Upper lobe of left lung (tissue), 6 donors: ENCODE measurements around the gene KCNQ1OT1. TPM values are rescaled to one million over a fixed set of nuclear protein-coding genes. Genes with fewer than 3 reads are reported as not detected.

Source experiments
- ATAC-seq, 2 donors: fragments of 200-7000 bp; cut with Tn5 transposase; one replicate each; pipeline ENCODE4 v1.9.1; 2022; ENCODE audit warnings: mild to moderate bottlenecking in 2 of 2, moderate library complexity in 2 of 2; ENCODE audit not compliant: low FRiP score in 2 of 2
- DNase-seq, 2 donors: peaks; one replicate each; pipeline ENCODE4 v3.0.0-alpha.2; 2019 to 2020
- H3K27ac ChIP-seq, 4 donors: fragments of 200-600 bp; sonication (generic); one replicate each; pipeline ENCODE4 v1.5.1; 2016 to 2019
- H3K27me3 ChIP-seq, 4 donors: fragments of 200-600 bp; sonication (generic); one replicate each; pipeline ENCODE4 v1.5.1; 2017 to 2019
- H3K36me3 ChIP-seq, 4 donors: fragments of 200-600 bp; sonication (generic); one replicate each; pipeline ENCODE4 v1.5.1; 2016 to 2019
- H3K4me1 ChIP-seq, 4 donors: fragments of 200-600 bp; sonication (generic); one replicate each; pipeline ENCODE4 v1.5.1; 2018 to 2019
- H3K4me3 ChIP-seq, 4 donors: fragments of 200-600 bp; sonication (generic); one replicate each; pipeline ENCODE4 v1.5.1; 2017 to 2019; ENCODE audit warnings: mild to moderate bottlenecking in 2 of 4, moderate library complexity in 1 of 4
- H3K9me3 ChIP-seq, 4 donors: fragments of 200-600 bp; sonication (generic); one replicate each; pipeline ENCODE4 v1.5.1; 2018 to 2019
- EP300 ChIP-seq, 4 donors: sonication (generic); formaldehyde crosslinking; IDR thresholded peaks; one replicate each; pipeline ENCODE4 v1.5.1; 2017; ENCODE audit warnings: antibody characterized with exemption in 4 of 4, control low read depth in 2 of 4
- POLR2A ChIP-seq, 4 donors: fragments of 450-650 bp; IDR thresholded peaks; one replicate each; pipeline ENCODE4 v1.5.1; 2016 to 2017; ENCODE audit warnings: antibody characterized with exemption in 4 of 4, mild to moderate bottlenecking in 2 of 4
- POLR2AphosphoS5 ChIP-seq, 2 donors: sonication (generic); formaldehyde crosslinking; IDR thresholded peaks; one replicate each; pipeline ENCODE4 v1.5.1; 2017; ENCODE audit warnings: antibody characterized with exemption in 2 of 2
- WGBS, 2 donors: methylation state at CpG; one replicate each; pipeline ENCODE4 v1.1.5; 2017 to 2018; 5-methylcytosine and 5-hydroxymethylcytosine counted together
- total RNA-seq, 6 donors: library from RNA; depleted of rRNA in 4 of 6; stranded (reverse); fragments of >200 nt in 4 of 6; gene quantifications; one replicate each; pipeline versions ENCODE4 v1.1.0 to v1.2.1, GENCODE V29; 2016 to 2021
- TF ChIP-seq, protein P1 (sequence below), 6 experiments: fragments of 450-650 bp in 4 of 6; fragments of 200-600 bp in 2 of 6; sonication (generic) in 2 of 6; IDR thresholded peaks; one replicate each; pipeline ENCODE4 v1.5.1; 2016 to 2019; ENCODE audit warnings: antibody characterized with exemption in 6 of 6
- donor health status: DM: no; HTN: no; CAD: no; lungs with moderate emphysema.
- donor health status: DM: no; HTN: yes; CAD: no; lungs with severe emphysema.

KCNQ1OT1 gene
- total RNA-seq, 6 donors from 2014 or later, result 1.1 to 6.3 (median 4.1) TPM

DNA sequence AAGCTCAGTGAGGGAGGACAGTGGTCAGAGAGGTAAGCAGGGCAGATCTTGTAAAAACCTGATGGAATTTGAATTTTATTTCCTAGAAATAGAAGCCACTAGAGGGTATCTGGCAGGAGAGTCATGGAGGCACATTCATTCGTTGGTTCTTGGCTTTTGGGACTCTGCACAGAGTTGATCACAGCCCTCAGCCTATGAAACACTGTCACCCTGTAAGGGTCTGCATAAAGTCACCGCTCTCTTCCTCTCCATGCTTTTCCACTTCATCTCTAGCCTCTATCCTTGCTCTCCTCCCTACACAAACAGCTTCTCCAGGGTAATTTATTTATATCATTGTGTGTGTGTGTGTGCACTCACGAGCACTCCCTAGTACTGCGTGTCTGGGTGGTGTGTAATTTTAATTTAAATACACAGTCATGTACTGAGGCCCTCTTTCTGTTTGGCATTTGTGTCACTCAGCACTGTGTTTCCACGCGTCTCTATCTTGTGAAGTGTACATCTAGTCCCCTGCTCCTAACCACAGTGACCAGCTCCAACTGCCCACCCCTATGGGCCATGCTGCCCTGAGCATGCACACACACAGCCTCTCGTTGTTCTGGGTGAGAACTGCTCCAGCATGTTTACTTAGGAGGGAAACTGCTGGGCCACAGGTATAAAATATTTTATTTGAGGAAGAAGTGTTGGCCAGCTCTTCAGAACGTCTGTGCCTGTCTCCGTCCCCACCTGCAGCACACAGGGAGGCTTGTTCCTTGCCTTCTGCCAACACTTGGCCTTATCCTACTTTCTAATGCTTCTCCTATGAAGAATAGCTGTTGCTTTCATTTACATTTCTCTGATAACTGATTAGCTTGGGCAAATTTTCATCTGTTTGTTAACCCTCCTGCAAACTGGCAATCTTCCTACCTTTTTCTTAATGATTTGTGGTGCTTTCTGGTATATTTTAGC is 4.5 kb downstream of the KCNQ1OT1 start:
- no peaks in the 10 kb centered on the region for H3K27me3 ChIP-seq
- DNase-seq (no peak), ATAC-seq (no peak)
- H3K27ac ChIP-seq, result no peak overlapping the region
- H3K4me1 ChIP-seq, result peaks cover 12 to 30% (median 24%) of the 10 kb centered on the region in 4 donors
- no peaks in the 10 kb centered on the region for H3K36me3 ChIP-seq
- TF ChIP-seq, protein P1, sequence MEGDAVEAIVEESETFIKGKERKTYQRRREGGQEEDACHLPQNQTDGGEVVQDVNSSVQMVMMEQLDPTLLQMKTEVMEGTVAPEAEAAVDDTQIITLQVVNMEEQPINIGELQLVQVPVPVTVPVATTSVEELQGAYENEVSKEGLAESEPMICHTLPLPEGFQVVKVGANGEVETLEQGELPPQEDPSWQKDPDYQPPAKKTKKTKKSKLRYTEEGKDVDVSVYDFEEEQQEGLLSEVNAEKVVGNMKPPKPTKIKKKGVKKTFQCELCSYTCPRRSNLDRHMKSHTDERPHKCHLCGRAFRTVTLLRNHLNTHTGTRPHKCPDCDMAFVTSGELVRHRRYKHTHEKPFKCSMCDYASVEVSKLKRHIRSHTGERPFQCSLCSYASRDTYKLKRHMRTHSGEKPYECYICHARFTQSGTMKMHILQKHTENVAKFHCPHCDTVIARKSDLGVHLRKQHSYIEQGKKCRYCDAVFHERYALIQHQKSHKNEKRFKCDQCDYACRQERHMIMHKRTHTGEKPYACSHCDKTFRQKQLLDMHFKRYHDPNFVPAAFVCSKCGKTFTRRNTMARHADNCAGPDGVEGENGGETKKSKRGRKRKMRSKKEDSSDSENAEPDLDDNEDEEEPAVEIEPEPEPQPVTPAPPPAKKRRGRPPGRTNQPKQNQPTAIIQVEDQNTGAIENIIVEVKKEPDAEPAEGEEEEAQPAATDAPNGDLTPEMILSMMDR (IDR thresholded peaks at IDR 0.05), result no peak
- no peak for TF ChIP-seq POLR2A (IDR thresholded peaks at IDR 0.05)
- TF ChIP-seq POLR2AphosphoS5 (IDR thresholded peaks at IDR 0.05), result no peak
- no peaks in the 10 kb centered on the region for H3K9me3 ChIP-seq
- 78 to 84% methylated on average over 9 of the region's 9 CpGs for WGBS, 2 donors
- H3K4me3 ChIP-seq, result no peak overlapping the region

DNA sequence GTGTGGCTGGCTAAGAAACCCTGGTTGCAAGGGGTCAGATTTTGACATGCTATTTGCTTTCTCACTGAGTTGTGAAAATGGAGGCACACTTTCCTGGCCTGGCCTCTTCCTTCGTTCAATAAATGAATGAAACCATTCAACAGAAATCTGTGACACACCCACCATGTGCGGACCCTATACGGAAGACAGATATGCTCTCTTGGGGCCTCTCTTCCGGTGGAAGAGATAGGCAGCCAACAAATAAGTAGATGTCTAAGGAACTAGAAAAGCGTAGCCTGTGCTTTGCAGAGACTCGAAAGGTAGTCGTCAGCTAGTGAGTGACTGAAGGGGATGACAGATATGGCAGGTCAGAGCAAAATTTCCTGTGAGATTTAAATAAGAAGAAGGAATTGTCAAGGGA is 5.3 kb downstream of the KCNQ1OT1 start:
- Histone ChIP-seq H3K27ac (no peak overlapping the region), H3K27me3 (no peaks in the 10 kb centered on the region), H3K4me3 (no peak overlapping the region), H3K9me3 (no peaks in the 10 kb centered on the region), H3K4me1 (peaks cover 16 to 30% (median 24%) of the 10 kb centered on the region in 4 donors), H3K36me3 (no peaks in the 10 kb centered on the region)
- DNase-seq (no peak), ATAC-seq (no peak)
- TF ChIP-seq EP300 (IDR thresholded peaks at IDR 0.05) (no peak), POLR2AphosphoS5 (IDR thresholded peaks at IDR 0.05) (no peak), POLR2A (IDR thresholded peaks at IDR 0.05) (no peak)
- TF ChIP-seq, protein P1 (IDR thresholded peaks at IDR 0.05), result no peak
- 84 to 88% methylated on average over 7 of the region's 7 CpGs for WGBS, 2 donors

DNA sequence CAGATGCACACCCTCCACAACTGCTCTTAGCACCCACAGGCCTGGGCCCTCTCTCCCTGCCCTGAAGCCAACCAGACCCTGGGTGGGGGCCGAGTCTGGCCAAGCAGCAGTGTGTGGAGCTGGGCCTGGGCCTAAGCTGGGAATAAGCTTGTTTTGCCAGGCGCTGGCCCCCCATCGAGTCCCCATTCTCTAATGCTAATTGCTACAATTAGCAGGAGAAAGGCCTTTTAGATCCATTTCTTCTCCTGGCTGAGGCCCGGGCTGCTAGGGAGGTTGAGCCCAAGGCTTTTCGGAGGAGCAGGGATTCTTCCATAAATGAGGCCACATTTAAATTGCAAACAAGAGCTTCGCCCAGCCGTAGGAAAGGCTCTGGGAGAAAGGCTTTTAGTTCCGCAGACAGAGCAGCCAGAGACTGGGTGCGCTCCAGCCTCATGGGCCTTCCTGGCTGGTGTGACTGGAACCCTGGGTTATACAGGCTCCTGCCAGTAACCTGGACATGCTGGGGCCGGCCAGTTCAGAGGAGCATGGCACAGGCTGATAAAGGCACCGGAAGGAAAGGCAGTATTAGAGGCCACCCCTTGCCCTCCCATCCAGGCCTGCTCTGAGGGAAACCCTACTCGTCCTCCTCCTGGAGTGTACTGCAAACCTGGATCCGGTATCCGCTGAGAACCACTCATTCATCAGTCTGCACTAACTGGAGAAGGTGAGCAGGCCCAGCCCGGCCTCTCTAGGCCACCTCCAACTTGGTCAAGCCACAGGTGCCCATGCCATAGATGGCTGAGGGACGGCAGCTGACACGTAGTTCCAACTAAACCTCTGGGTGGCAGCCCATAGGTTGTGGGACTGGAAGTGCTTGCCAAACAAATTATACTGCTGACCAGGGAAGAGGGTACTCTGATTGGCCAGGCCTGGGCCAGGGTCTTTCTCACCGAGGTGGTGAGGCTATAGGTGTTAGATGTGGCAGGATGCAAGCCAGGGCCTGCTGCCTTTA is 6.2 kb downstream of the KCNQ1OT1 start:
- Histone ChIP-seq H3K36me3 (no peaks in the 10 kb centered on the region), H3K4me1 (peaks cover 16 to 37% (median 24%) of the 10 kb centered on the region in 4 donors), H3K27me3 (no peaks in the 10 kb centered on the region), H3K9me3 (no peaks in the 10 kb centered on the region), H3K27ac (peak overlapping the region in 3 of 4 donors; percentile 5 to 49 (median 26)), H3K4me3 (no peak overlapping the region)
- ATAC-seq, result no peak
- TF ChIP-seq POLR2AphosphoS5 (IDR thresholded peaks at IDR 0.05) (no peak), POLR2A (IDR thresholded peaks at IDR 0.05) (no peak), EP300 (IDR thresholded peaks at IDR 0.05) (no peak)
- TF ChIP-seq, protein P1 (IDR thresholded peaks at IDR 0.05), result no peak
- 80 to 83% methylated on average over 17 of the region's 18 CpGs for WGBS, 2 donors
- peak in 1 of 2 donors; percentile 38 for DNase-seq

DNA sequence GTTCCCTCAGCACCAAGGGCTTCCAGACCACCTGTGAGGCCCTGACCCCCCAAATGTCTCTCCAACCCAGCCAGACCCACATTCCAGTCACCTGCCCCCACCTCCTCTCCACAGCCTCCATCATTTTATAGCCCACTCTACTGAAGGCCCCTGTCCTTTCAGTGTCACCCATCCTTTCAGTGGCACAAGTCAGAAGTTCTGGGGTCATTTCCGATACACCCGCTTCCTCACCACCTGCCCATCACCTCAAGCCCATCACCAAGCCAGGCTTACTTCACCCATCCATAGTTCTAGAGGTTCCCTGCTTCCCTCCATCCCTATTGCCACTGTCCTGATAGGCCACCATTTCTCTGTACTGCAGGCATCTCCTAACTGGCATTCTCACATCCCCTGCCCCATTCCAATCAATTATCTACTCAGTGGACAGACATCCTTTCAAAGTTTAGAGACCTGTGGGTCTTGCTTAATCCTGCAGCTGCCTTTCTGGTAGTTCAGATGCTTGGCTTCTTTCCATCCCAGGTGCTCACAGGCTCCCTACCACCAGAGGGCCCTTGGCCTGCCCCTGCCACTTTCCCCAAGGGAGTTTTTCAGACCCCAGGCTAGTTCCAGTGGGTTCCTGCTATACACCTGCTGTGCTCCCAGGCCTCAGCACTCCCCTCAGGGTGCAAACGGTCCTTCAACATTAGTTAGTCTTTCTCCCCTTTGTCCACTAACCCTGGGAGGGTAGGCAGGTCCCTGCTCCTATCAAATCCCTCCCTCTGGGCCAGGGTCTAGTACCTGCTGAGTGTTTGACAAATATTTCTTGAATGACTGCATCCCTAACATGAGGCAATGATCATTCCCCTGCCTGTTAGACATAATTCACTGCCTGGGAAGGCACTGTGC is 7.6 kb downstream of the KCNQ1OT1 start:
- TF ChIP-seq POLR2AphosphoS5 (IDR thresholded peaks at IDR 0.05), result no peak
- TF ChIP-seq, protein P1 (IDR thresholded peaks at IDR 0.05), result peak in 4 of 6 experiments; percentile 6 to 46 (median 30)
- no peak overlapping the region for H3K4me3 ChIP-seq
- 82 to 91% methylated on average over 3 of the region's 3 CpGs for WGBS, 2 donors
- H3K9me3 ChIP-seq, result no peaks in the 10 kb centered on the region
- ATAC-seq (peak; percentile 30 to 74), DNase-seq (peak in 1 of 2 donors; percentile 52)
- peak overlapping the region in 2 of 4 donors; percentile 25 to 26 for H3K27ac ChIP-seq
- H3K4me1 ChIP-seq, result peaks cover 26 to 35% (median 32%) of the 10 kb centered on the region in 4 donors
- no peaks in the 10 kb centered on the region for H3K27me3 ChIP-seq
- H3K36me3 ChIP-seq, result no peaks in the 10 kb centered on the region
